Measurements from ENCODE around the gene DTHD1. TPM values are rescaled to one million over a fixed set of nuclear protein-coding genes. Genes with fewer than 3 reads are reported as not detected.

Gene DTHD1
- total RNA-seq, 1 experiment from 2014 or later, result not detected

- Histone ChIP-seq H2AFZ (ENCODE audit: low read length) (no peak overlapping the region), H3K4me2 (ENCODE audit: low read length) (no peak overlapping the region), H3K4me1 (ENCODE audit: insufficient read depth, low read length) (peaks cover 6% of the 10 kb centered on the region), H3F3A (ENCODE audit: low read length, unreplicated experiment) (no peaks in the 10 kb centered on the region), H3K4me3 (ENCODE audit: low read length) (no peak overlapping the region), H3K27ac (ENCODE audit: low read length) (no peak overlapping the region), H3K9me3 (ENCODE audit: low read length) (no peaks in the 10 kb centered on the region), H4K20me1 (ENCODE audit: low read length) (no peaks in the 10 kb centered on the region), H3K9ac (ENCODE audit: low read length) (no peak overlapping the region), H3K27me3 (ENCODE audit: low read length) (no peaks in the 10 kb centered on the region), H3K36me3 (ENCODE audit: low read depth, low read length) (no peaks in the 10 kb centered on the region), H3K79me2 (ENCODE audit: low read length) (peaks cover 28% of the 10 kb centered on the region), H3K9me2 (replicated peaks; ENCODE audit: low read length) (no peaks in the 10 kb centered on the region)
- no TSS peak for BruUV-seq (replicated peaks)
- ATAC-seq (peak; percentile 59), DNase-seq (peak; percentile 66)
- ChIA-PET POLR2A (ENCODE audit: unreplicated experiment) (no interaction called here), CTCF (no interaction called here)
- intact Hi-C loops (cut with micrococcal nuclease), result no loop called here
- TF ChIP-seq CTCF (conservative IDR thresholded peaks at IDR 0.05; ENCODE audit: low read depth, low read length), result peak; percentile 48
- TF ChIP-seq EZH2 (IDR thresholded peaks at IDR 0.05; ENCODE audit: low read length, unreplicated experiment), result no peak
Observed at GRCh38 chr4:36235306-36235705, 46.1 kb upstream of the DTHD1 start.

GRCh38 chr4:36236159-36236558 lies 45.3 kb upstream of the DTHD1 start:
- Histone ChIP-seq H3K9me3 (ENCODE audit: low read length) (no peaks in the 10 kb centered on the region), H3K27ac (ENCODE audit: low read length) (no peak overlapping the region), H2AFZ (ENCODE audit: low read length) (no peak overlapping the region), H3F3A (ENCODE audit: low read length, unreplicated experiment) (no peaks in the 10 kb centered on the region), H3K36me3 (ENCODE audit: low read depth, low read length) (no peaks in the 10 kb centered on the region), H4K20me1 (ENCODE audit: low read length) (no peaks in the 10 kb centered on the region), H3K4me3 (ENCODE audit: low read length) (no peak overlapping the region), H3K4me1 (ENCODE audit: insufficient read depth, low read length) (no peaks in the 10 kb centered on the region), H3K9me2 (replicated peaks; ENCODE audit: low read length) (no peaks in the 10 kb centered on the region), H3K79me2 (ENCODE audit: low read length) (peaks cover 37% of the 10 kb centered on the region), H3K4me2 (ENCODE audit: low read length) (no peak overlapping the region), H3K27me3 (ENCODE audit: low read length) (no peaks in the 10 kb centered on the region), H3K9ac (ENCODE audit: low read length) (no peak overlapping the region)
- ATAC-seq (no peak), DNase-seq (no peak)
- intact Hi-C loops (cut with micrococcal nuclease), result no loop called here
- TF ChIP-seq CTCF (conservative IDR thresholded peaks at IDR 0.05; ENCODE audit: low read depth, low read length) (no peak), EZH2 (IDR thresholded peaks at IDR 0.05; ENCODE audit: low read length, unreplicated experiment) (no peak), EZH2phosphoT487 (IDR thresholded peaks at IDR 0.05; ENCODE audit: borderline replicate concordance, low read length) (no peak)
- ChIA-PET CTCF (no interaction called here), POLR2A (ENCODE audit: unreplicated experiment) (no interaction called here)
- BruUV-seq (replicated peaks), result no TSS peak

- Histone ChIP-seq H3K36me3 (ENCODE audit: low read depth, low read length) (no peaks in the 10 kb centered on the region), H4K20me1 (ENCODE audit: low read length) (0 out of 2 replicates have a peak, but pooled peaks cover 3% of the 10 kb centered on the region), H3K9me2 (replicated peaks; ENCODE audit: low read length) (no peaks in the 10 kb centered on the region), H3K27me3 (ENCODE audit: low read length) (no peaks in the 10 kb centered on the region), H2AFZ (ENCODE audit: low read length) (no peak overlapping the region), H3K4me3 (ENCODE audit: low read length) (no peak overlapping the region), H3K9me3 (ENCODE audit: low read length) (no peaks in the 10 kb centered on the region), H3K27ac (ENCODE audit: low read length) (no peak overlapping the region), H3K4me2 (ENCODE audit: low read length) (no peak overlapping the region), H3K9ac (ENCODE audit: low read length) (no peak overlapping the region), H3K79me2 (ENCODE audit: low read length) (peaks cover 47% of the 10 kb centered on the region), H3K4me1 (ENCODE audit: insufficient read depth, low read length) (peaks cover 11% of the 10 kb centered on the region), H3F3A (ENCODE audit: low read length, unreplicated experiment) (no peaks in the 10 kb centered on the region)
- CTCF ChIA-PET, result no interaction called here
- no peak for TF ChIP-seq EZH2phosphoT487 (IDR thresholded peaks at IDR 0.05; ENCODE audit: borderline replicate concordance, low read length)
- TF ChIP-seq CTCF (conservative IDR thresholded peaks at IDR 0.05; ENCODE audit: low read depth, low read length), result no peak
- no peak for TF ChIP-seq EZH2 (IDR thresholded peaks at IDR 0.05; ENCODE audit: low read length, unreplicated experiment)
- POLR2A ChIA-PET (ENCODE audit: unreplicated experiment), result no interaction called here
- DNase-seq (no peak), ATAC-seq (no peak)
- BruUV-seq (replicated peaks), result no TSS peak
- intact Hi-C loops (cut with micrococcal nuclease), result no loop called here
Observed at GRCh38 chr4:36237366-36238313, 43.8 kb upstream of the DTHD1 start.

All from PC-3 (cell line).